Glomerular endothelial cell (primary cell): ENCODE results near the gene PPP1CB. TPM values are rescaled to one million over a fixed set of nuclear protein-coding genes. Genes with fewer than 3 reads are reported as not detected.
"Not testable (repeated sequence)": the region's sequence is repeated elsewhere in the genome, so short reads cannot be mapped to it uniquely, and the experiment has no call there.

Experiments
- DNase-seq: peaks from one replicate; pipeline ENCODE4 v3.0.0-alpha.2; 2011; ENCODE audit warnings: low read depth, low spot score; ENCODE audit errors: extremely low read depth
- total RNA-seq: library from RNA; depleted of rRNA; stranded (reverse); fragments of >200 nt; gene quantifications from 2 replicates; pipeline ENCODE4 v1.2.3, GENCODE V29; 2015

The PPP1CB gene
- total RNA-seq, 1 donor from 2014 or later = 101 TPM

GRCh38 chr2:28742619-28743018 is 9.0 kb upstream of the PPP1CB start:
- not testable (repeated sequence) for DNase-seq

GRCh38 chr2:28745225-28745624 is 6.4 kb upstream of the PPP1CB start:
- DNase-seq = no peak

- no peak for DNase-seq
Observed at GRCh38 chr2:28745876-28746275, 5.8 kb upstream of the PPP1CB start.

GRCh38 chr2:28746429-28747111 is 5.1 kb upstream of the PPP1CB start:
- DNase-seq = no peak

GRCh38 chr2:28747714-28748113 is 3.9 kb upstream of the PPP1CB start:
- DNase-seq = no peak

- DNase-seq = no peak
Observed at GRCh38 chr2:28748176-28748575, 3.5 kb upstream of the PPP1CB start.

- no peak for DNase-seq
Observed at GRCh38 chr2:28748941-28749340, 2.7 kb upstream of the PPP1CB start.

GRCh38 chr2:28749526-28749925 is 2.1 kb upstream of the PPP1CB start:
- DNase-seq = no peak

GRCh38 chr2:28750316-28751251 is 1.0 kb upstream of the PPP1CB start:
- DNase-seq = peak; percentile 22

- no peak for DNase-seq
Observed at GRCh38 chr2:28751956-28752630, 463 bp downstream of the PPP1CB start.

- DNase-seq = no peak
Observed at GRCh38 chr2:28752631-28753376, 1.2 kb downstream of the PPP1CB start.

GRCh38 chr2:28754321-28754720 is 2.7 kb downstream of the PPP1CB start:
- no peak for DNase-seq

GRCh38 chr2:28755421-28755820 is 3.8 kb downstream of the PPP1CB start:
- no peak for DNase-seq

GRCh38 chr2:28758459-28758858 is 6.8 kb downstream of the PPP1CB start:
- DNase-seq = no peak

GRCh38 chr2:28761420-28761819 is 9.8 kb downstream of the PPP1CB start:
- DNase-seq = no peak

- DNase-seq = no peak
Observed at GRCh38 chr2:28764909-28765711, 13.5 kb downstream of the PPP1CB start.

GRCh38 chr2:28766070-28766469 is 14.4 kb downstream of the PPP1CB start:
- DNase-seq = no peak

GRCh38 chr2:28767337-28767736 is 15.7 kb downstream of the PPP1CB start:
- DNase-seq = no peak

GRCh38 chr2:28768422-28768821 is 16.8 kb downstream of the PPP1CB start:
- no peak for DNase-seq

GRCh38 chr2:28768952-28769351 is 17.3 kb downstream of the PPP1CB start:
- DNase-seq = no peak
